ENCODE measurements around the gene CCDC13.

- TF ChIP-seq CBFB (CRISPR knock-in tag; IDR thresholded peaks at IDR 0.05; ENCODE audit: low read depth) (no peak), CTCF (IDR thresholded peaks at IDR 0.05) (peak; percentile 14; the same call in 1 of the 2 replicates), USF2 (CRISPR knock-in tag; IDR thresholded peaks at IDR 0.05) (no peak), TEAD4 (CRISPR knock-in tag; IDR thresholded peaks at IDR 0.05) (no peak), ZNF512 (CRISPR knock-in tag; IDR thresholded peaks at IDR 0.05; ENCODE audit: borderline replicate concordance) (no peak)
Observed at GRCh38 chr3:42755681-42756578, 17.1 kb downstream of the CCDC13 start.

Measured in WTC11 (cell line).